Measurements from ENCODE around the gene GAS2L2.
"Not testable (repeated sequence)": the region's sequence is repeated elsewhere in the genome, so short reads cannot be mapped to it uniquely, and the experiment has no call there.

GAS2L2 gene

DNA sequence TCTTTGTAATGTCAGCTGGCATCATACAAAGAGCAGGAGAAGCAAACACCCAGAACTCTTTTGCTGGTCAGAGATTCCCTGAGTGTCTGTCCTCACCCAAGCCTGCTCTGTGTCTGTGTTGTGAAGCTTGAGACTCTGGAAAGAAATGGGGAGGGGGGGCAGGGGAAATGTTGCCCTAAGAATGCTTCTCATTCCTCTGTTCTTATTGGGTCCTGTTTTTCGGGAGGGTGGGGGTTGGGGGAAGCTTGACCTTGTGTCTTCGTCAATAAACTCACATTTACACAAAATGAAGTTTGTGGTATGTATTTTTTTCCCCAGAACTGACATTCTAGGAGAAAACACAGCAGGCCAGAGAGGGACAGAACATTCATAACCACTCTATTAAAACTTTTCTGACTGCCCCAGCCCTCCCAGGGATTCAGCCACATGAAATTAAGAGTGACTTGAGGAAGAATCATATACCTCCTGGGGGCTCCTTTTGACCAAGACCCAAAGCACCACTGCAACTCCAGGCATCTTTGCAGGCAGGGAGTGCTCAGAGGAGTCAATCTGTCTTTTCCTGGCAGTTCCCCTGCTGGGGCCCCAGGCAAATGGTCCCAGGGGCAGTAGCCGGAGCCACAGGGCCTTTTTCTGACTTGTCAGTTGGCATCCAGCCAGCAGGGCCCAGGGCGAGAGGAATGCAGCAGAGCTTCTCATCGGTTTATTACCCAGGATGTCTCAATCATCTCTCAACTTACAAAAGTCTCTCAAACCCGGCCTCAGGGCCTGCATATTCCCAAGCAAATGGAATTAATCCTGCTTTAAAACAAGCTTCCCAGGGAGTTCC, 26.7 kb downstream of the GAS2L2 start:
- DNase-seq: no peak

DNA sequence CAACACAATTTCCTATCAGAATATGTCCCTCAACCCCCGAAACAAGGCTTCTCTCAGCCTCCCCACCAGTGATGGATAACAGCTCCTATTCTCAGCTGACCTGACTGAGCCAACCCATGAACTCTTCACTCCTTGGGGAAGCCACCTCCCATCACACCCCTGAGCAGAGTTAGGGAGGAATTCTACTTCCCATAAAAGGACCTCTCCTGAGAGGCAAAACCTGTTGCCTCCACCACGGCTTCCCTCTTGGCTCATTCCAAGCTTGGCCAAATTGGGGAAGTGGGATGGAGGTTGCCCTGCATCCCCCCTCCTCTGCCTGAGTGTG, 27.3 kb downstream of the GAS2L2 start:
- DNase-seq: no peak

DNA sequence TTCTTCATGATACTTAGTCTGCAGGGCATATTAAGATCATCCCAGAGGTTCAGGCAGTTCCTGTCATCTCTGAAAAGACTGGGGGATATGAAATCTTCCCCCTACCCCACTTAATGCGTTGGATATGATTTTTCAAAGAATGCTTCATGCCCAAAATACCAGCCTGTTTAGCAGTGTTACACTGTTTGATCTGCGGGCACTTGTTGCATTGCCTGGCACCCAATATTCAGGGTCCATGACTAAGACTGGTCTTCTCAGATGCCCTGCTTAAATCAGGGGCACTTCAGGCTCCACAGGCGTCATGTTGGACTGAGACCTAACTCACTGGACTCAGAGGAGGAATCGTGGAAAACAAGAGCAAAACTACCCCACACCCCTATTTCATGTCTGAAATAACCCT, 28.0 kb downstream of the GAS2L2 start:
- no peak for DNase-seq

DNA sequence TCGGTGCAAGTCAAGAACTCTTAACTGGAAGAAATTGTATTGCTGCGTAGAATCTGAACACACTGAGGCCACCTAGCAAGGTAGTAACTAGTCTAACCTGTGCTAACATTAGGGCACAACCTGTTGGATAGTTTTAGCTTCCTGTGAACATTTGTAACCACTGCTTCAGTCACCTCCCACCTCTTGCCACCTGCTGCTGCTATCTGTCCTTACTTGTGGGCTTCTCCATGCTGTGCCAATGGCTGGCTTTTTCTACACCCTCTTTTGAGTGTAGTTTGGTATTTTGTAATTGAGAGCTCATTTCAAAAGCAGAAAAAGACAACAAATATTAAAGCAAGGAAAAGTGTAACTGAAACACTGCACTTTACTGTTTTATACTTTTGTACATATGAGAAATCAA, 29.3 kb downstream of the GAS2L2 start:
- DNase-seq: no peak

DNA sequence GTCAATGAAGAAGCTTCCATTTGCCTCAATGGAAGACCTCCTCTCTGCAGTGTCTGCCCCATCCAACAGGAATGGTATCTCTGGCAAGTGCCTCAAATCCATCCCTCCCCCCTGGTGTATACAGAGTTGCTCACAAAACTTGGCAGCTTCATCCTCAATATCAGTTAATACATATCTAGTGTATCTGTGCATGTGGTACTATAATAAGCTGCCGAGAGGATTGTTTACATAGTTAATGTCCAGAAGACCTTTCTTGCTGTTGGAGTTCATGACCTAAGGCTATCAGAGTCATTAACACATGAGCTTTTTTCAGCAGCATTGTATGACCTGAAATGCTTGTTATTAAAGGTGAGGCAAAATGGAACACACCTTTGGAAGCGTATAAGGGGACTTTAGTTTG, 35.6 kb downstream of the GAS2L2 start:
- DNase-seq: no peak

DNA sequence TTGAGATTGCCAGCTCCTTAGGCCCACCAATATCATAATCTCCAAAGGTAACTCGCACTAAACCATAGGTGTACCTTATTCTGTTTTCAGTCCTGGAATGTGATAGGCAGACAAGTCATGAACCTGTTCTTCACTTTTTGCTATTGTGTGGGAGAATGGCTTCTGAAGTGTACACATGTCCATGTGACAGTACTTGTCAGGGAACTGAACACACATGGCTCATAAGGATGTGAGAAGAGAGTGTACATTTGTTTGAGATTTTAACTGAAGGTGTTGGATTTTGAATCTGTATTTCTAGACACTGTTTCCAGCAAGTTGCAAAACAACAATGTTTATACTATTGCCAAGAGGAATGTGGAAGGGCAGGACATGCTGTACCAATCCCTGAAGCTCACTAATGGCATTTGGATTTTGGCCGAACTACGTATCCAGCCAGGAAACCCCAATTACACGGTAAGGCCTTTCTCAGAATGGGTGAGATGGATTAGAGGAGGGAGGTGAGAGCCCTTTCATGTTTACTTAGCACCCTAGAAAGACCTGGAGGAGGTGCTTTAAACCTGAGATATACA, 36.1 kb downstream of the GAS2L2 start:
- DNase-seq: no peak

DNA sequence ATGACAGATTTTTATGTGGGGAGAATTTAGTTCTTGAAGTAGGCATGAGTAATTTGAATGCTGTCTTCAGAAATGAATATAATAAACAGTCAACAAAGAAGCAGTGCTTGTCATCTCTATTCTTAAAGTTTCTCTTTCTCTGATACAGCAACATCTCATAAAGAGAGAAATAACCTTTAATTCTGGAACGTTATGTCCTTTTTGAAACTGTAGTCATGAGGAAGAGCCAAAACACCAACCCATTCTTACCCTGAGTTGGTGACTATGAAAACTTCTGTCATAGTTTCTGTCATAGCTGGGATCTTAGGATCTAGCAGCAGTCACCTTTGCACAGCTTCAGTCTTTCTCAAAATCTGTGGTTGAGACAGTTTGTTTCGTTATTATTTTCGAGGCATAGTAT, 36.9 kb downstream of the GAS2L2 start:
- DNase-seq: no peak

DNA sequence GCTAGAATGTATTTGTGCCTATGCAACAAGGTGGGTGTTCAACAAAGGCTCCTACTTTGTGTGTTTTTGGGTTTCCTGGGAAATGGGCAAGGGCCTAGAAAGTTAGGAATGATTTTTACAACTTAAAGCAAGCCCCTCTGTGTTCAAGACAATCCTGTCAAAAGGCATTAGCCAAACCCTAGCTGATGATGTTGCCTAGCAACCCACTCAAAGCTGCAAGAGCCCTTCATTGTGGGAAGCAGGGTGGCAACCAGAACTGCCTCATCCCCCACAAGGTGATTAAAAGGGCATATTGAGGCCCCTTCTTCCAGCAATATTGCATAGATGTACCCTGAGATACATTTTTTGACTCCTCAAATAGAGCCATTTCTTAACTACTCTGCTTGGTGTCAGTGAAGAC, 37.6 kb downstream of the GAS2L2 start:
- DNase-seq: no peak

DNA sequence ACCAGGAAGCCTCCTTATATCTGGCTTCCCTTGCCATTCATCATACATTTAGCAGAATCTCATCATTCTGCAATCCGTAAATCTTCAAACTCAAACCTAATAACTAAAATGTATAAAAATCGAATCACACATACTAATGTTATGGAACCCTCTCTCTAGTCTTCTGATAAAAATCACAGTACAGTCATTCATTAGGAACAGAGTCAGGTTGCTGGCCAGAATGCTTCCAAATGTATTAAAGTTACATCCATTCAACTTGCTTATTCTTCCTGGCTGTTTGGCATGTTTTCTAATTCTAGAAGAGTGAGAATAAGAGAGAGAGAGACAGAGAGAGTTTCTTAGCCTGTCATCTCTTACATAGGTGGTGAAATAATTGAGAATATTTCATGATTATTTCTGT, 38.1 kb downstream of the GAS2L2 start:
- DNase-seq: no peak

DNA sequence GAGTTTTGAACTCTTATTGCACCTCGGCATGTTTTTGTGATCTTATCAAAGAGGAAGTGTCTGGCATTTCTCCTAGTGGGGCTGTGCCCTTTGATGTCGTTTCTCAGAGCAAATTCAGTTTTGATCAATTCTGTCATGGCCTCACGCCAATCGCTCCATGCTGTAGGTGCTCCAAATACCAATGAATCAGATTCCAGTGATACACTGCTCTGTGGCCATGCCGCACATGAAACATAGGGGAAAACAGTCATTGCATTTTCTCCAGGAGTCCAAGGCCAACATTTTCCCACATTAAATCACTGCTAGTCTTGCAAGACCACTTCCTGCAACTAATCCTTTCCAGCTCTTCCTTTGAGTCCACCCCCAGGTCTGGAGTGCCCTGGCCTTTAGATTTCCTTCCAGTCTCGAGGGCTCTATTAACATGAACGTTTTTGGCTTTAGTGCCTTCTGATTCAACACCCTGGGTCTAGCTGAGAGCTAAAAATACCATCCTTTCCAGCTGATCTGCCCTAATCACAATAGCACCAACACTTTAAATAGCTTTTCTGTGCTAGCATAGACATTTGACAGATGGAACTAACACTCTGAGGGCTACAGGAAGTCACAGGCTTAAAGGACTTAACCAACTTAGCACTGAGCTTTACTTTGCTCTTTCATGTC, 39.8 kb downstream of the GAS2L2 start:
- no peak for DNase-seq

DNA sequence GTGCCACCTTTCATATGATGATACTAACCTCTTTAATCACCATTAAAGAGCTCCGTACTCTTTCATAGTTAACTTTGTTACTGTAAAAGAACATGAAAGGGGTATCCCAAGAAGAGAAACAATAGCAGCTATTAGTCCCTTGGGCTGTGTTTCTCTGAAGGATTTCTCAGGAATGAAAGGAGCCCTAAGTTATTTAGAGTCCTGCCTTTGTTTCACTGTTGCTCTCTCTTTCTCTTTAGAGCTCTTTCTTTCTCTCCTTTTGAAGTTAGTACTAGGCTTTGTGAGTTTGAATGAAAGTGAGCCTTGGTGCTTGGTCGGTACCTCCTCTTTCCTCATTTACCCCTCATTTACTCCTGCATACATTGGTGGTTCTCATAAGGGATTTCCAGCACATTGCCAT, 42.1 kb downstream of the GAS2L2 start:
- DNase-seq: no peak

DNA sequence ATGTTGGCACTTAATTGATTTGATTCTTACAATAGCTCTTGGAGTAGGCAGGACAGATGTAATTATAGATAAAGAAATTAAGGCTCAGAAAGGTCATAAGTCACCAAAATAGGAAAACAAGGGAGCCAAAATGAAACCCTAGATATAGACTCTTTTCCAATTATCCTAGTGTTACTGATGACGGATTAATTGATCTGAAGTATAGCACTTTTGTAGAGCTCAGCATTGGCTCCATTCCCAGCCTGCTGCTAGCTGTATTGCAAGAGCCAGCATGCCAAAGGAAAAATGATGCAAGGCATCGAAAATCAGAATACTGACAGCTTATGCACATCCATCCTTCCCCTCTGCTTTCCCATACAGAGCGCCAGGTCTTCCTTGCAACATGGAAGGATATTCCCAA, 43.2 kb downstream of the GAS2L2 start:
- DNase-seq: no peak

DNA sequence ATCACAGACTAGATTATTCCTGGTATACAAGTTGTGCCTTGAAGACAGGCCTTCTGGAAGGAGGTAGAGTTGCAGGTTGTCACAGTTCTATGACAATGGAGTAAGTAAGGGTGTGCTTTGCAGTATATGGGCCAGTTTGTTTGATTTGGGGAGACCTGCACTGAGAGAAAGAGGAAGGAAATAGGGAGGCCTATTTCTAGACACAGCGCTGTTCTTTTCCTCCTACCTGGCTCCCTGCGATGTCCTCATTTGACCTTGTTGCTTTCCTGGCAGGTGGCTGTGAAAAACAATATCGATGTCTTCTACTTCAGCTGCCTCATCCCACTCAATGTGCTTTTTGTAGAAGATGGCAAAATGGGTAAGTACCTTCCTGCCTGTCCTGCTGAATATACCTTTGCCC, 44.1 kb downstream of the GAS2L2 start:
- no peak for DNase-seq

DNA sequence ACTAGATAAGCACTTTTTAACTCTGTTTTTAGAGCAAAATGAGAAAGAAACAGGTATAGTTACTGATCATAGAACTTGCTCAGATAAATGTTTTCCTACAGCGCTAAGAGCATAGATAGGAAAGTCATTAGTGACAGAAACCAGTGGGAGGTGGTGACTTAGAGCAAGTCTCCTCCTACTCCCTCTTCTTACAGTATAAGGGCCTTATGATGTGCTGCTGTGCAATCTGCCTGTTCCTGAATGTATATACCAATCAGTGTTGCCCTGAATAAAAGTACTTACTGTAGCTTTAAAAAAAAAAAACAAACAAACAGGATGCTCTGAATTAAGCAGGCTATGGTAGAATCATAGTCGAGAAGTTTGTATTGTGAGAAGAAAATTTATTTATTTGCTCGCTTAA, 44.9 kb downstream of the GAS2L2 start:
- no peak for DNase-seq

DNA sequence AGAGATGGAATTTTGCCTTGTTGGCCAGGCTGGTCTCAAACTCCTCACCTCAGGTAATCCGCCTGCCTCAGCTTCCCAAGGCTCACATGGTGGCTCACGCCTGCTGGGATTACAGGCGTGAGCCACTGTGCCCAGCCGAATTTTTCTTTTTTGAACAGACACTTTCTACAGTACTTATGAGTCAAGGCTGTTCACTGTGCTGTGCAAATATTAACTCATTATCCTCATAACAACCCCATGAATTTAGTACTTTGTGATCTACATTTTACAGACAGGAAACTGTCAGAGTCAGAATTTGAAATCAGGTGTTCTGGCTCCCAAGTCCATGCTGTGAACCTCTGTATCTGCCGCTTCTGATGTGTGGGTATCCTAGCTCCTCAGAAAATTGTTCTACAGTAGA, 47.3 kb downstream of the GAS2L2 start:
- no peak for DNase-seq

DNA sequence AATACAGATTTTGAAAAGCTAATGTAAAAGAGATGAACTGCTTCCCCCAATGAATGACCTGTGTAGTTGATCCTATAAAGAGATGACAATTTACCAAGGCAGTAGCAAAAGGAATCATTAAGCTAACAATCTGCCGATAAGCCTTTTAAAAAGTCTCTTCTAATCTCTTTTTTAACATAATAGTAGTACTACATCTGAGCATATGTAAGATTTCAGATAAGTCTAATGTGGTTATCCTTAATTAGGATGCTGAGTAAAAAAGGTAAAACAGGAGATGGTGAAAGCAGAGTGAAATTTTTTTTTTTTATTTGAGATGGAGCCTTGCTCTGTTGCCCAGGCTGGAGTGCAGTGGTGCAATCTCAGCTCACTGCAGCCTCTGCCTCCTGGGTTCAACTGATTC, 47.8 kb downstream of the GAS2L2 start:
- DNase-seq: no peak

DNA sequence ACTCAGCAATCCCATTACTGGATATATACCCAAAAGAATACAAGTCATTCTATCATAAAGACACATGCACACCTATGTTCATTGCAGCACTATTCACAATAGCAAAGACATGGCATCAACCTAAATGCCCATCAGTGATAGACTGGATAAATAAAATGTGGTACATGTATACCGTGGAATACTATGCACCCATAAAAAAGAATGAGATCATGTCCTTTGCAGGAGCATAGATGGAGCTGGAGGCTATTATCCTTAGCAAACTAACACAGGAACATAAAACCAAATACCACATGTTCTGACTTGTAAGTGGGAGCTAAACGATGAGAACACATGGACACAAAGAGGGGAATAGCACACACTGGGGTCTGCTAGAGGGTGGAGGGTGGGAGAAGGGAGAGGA, 49.7 kb downstream of the GAS2L2 start:
- not testable (repeated sequence) for DNase-seq

DNA sequence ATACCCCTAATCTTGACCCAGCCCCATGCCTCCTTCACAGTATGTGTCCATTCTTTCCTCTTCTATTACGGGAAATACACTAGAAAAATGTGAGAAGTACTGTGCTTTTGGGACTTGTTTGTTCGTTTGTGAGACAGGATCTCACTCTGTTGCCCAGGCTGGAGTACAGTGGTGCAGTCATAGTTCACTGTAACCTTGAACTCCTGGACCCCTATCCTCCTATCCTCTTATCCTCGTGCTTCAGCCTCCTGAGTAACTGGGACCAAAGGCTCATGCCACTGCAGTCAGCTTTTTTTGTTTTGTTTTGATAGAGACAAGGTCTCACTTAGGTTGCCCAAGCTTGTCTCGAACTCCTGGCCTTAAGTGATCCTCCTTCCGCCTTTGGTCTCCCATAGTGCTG, 51.5 kb downstream of the GAS2L2 start:
- no peak for DNase-seq

DNA sequence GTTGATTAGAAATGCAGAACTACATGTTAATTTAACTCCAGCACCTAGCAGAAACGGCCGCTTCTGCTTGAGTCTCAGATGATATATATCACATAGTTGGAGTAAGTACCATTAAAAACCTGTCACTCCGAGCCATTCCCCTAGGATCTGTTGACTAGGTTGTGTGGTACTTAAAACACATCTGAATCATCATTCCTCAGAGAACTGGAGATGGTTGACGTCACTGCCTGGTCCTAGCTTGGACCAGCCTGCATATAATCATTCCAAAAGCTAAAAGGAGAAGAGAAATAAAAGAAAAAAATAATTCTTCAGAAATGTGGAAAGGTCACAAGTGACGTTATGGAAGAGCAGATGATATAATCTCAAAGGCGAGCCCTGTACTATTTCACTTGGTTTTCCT, 52.9 kb downstream of the GAS2L2 start:
- no peak for DNase-seq

DNA sequence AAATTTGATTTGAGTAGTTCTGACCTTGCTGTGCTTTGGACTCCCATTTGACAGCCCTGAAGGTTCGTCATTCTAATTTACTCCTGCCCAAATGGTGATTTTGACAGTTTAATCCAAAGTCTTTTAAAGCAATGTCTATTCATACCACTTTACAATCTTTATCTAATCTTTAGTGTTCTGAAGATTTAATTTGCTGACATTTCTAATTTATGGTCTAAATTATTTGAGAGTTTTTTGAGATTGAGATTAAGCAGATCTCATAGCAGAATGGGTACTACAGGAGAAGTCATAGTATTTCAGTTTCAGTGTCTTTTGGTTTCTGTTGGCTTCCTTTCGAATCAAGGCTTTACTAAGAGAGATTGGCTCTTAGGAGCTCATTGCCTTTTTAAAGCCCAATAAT, 54.2 kb downstream of the GAS2L2 start:
- DNase-seq: no peak

DNA sequence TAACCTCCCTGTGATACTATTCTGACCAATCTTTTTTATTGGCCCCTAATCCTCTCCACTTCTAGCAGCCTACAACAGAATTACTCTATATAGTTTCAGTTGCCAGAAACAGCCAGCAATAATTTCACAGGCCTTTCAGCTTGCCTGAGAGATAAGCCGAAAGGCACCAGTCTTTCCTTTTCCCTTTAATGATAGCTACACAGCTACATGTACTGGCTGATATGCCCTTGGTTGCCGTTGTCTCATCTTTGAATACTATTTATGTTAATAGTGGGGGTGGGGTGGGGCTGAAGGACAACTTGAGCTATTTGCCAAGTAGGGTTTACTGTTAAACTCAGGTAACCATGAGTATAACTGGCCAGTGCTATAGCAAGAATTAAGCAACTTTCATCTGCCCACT, 57.4 kb downstream of the GAS2L2 start:
- no peak for DNase-seq

DNA sequence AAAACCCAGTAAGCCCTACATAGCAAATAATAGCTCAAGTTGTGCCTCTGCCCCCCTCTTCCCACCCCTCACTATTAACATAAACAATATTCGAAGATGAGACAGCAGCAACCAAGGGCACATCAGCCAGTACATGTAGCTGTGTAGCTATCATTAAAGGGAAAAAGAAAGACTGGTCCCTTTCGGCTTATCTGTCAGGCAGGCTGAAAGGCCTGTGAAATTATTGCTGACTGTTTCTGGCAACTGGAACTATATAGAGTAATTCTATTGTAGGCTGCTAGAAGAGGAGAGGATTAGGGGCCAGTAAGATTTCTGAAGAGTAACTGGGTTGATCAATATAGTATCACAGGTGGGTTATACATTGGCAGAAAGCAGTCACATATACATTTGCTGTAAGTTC, 58.1 kb downstream of the GAS2L2 start:
- no peak for DNase-seq

Measured in activated gamma-delta T cell (primary cell).